HepG2 (cell line): Measurements from ENCODE around the gene TRAF4. TPM values are rescaled to one million over a fixed set of nuclear protein-coding genes. Genes with fewer than 3 reads are reported as not detected.

Source experiments
- ASH2L ChIP-seq: fragments of 300-600, 200-600 bp; sonication (generic); IDR thresholded peaks from 2 replicates; pipeline ENCODE4 v1.7.0; 2017; ENCODE audit warnings: low read depth, mild to moderate bottlenecking, moderate library complexity, mixed read lengths, low read length; ENCODE audit not compliant: insufficient read length
- CCDC6 ChIP-seq: sonication (generic); formaldehyde crosslinking; IDR thresholded peaks from 2 replicates; pipeline ENCODE4 v1.8.1; 2022; ENCODE audit warnings: mild to moderate bottlenecking, missing genetic modification reagents, moderate library complexity
- DBP ChIP-seq: sonication (generic); formaldehyde crosslinking; IDR thresholded peaks from 2 replicates; pipeline ENCODE4 v1.4.0; 2020; ENCODE audit warnings: missing genetic modification reagents; ENCODE audit errors: not compliant biosample characterization
- MYNN ChIP-seq: sonication (generic); formaldehyde crosslinking; IDR thresholded peaks from 2 replicates; pipeline ENCODE4 v1.4.0; 2020; ENCODE audit warnings: mild to moderate bottlenecking, low read depth, missing genetic modification reagents
- PAX8 ChIP-seq: sonication (generic); formaldehyde crosslinking; IDR thresholded peaks from 2 replicates; pipeline ENCODE4 v1.8.0; 2022; ENCODE audit warnings: mild to moderate bottlenecking, missing genetic modification reagents, borderline replicate concordance
- RARA ChIP-seq: IDR thresholded peaks from 2 replicates; pipeline ENCODE4 v1.6.1; 2016; ENCODE audit warnings: missing genetic modification reagents, missing compliant biosample characterization
- RARG ChIP-seq: sonication (generic); formaldehyde crosslinking; IDR thresholded peaks from 2 replicates; pipeline ENCODE4 v1.4.0; 2020; ENCODE audit warnings: low read depth, mild to moderate bottlenecking, missing genetic modification reagents
- SIX4 ChIP-seq: sonication (generic); formaldehyde crosslinking; IDR thresholded peaks from 2 replicates; pipeline ENCODE4 v1.4.0; 2020; ENCODE audit warnings: missing genetic modification reagents
- SRSF9 ChIP-seq: fragments of 200-400 bp; formaldehyde crosslinking; IDR thresholded peaks from 2 replicates; pipeline ENCODE4 v1.6.1; 2018; ENCODE audit warnings: borderline replicate concordance, mild to moderate bottlenecking, low read depth, low read length; ENCODE audit not compliant: insufficient read depth, poor library complexity, severe bottlenecking
- TGIF2 ChIP-seq: IDR thresholded peaks from 2 replicates; pipeline ENCODE4 v1.6.1; 2016; ENCODE audit warnings: control low read depth, missing compliant biosample characterization
- ZBTB1 ChIP-seq: sonication (generic); formaldehyde crosslinking; IDR thresholded peaks from 2 replicates; pipeline ENCODE4 v1.4.0; 2020; ENCODE audit warnings: missing genetic modification reagents, borderline replicate concordance
- ZFP82 ChIP-seq: sonication (generic); formaldehyde crosslinking; IDR thresholded peaks from 2 replicates; pipeline ENCODE4 v1.5.1; 2020; ENCODE audit warnings: mild to moderate bottlenecking, missing genetic modification reagents, borderline replicate concordance
- ZFP91 ChIP-seq: sonication (generic); formaldehyde crosslinking; IDR thresholded peaks from 2 replicates; pipeline ENCODE4 v1.9.0; 2022; ENCODE audit warnings: missing genetic modification reagents, mild to moderate bottlenecking, borderline replicate concordance
- ZNF274 ChIP-seq: sonication (generic); formaldehyde crosslinking; IDR thresholded peaks from 2 replicates; pipeline ENCODE4 v1.5.1; 2020; ENCODE audit warnings: mild to moderate bottlenecking, missing genetic modification reagents
- ZNF317 ChIP-seq: sonication (generic); formaldehyde crosslinking; IDR thresholded peaks from 2 replicates; pipeline ENCODE4 v1.5.0; 2020; ENCODE audit warnings: mild to moderate bottlenecking, missing genetic modification reagents
- ZNF564 ChIP-seq: sonication (generic); formaldehyde crosslinking; IDR thresholded peaks from 2 replicates; pipeline ENCODE4 v1.8.1; 2023; ENCODE audit warnings: mild to moderate bottlenecking, missing genetic modification reagents
- ZNF800 ChIP-seq: sonication (generic); formaldehyde crosslinking; IDR thresholded peaks from 2 replicates; pipeline ENCODE4 v1.4.0; 2020; ENCODE audit warnings: missing genetic modification reagents
- ZNF816 ChIP-seq: sonication (generic); formaldehyde crosslinking; IDR thresholded peaks from 2 replicates; pipeline ENCODE4 v1.8.0; 2022; ENCODE audit warnings: missing genetic modification reagents, mild to moderate bottlenecking, borderline replicate concordance
- ZSCAN12 ChIP-seq: sonication (generic); formaldehyde crosslinking; IDR thresholded peaks from 2 replicates; pipeline ENCODE4 v1.9.0; 2021; ENCODE audit warnings: mild to moderate bottlenecking, missing genetic modification reagents
- polyA plus RNA-seq, 8 experiments: library from polyadenylated mRNA; depleted of rRNA in 3 of 8; stranded (reverse) in 7 of 8; unstranded in 1 of 8; fragments of >200 nt; fragmentation: Illumina TruSeq in 4 of 8; extraction: Trizol in 4 of 8; gene quantifications; 2 replicates each; pipeline versions ENCODE4 v1.2.1 to v1.2.3, GENCODE V29; 2011 to 2016; ENCODE audit warnings: low read depth in 4 of 8, missing spikeins in 1 of 8, mixed read lengths in 1 of 8; ENCODE audit not compliant: insufficient read depth in 1 of 8
- total RNA-seq, 5 experiments: library from RNA; depleted of rRNA; stranded (reverse); fragments of >200 nt; fragmentation: Illumina TruSeq; extraction: Trizol; gene quantifications; 2 replicates each; pipeline ENCODE4 v1.2.3, GENCODE V29; 2016; ENCODE audit warnings: low read depth in 1 of 5
- TF ChIP-seq, protein P1 (sequence below): sonication (generic); formaldehyde crosslinking; IDR thresholded peaks from 2 replicates; pipeline ENCODE4 v1.4.0; 2020; ENCODE audit warnings: missing genetic modification reagents
- TF ChIP-seq, protein P2 (sequence below): sonication (generic); formaldehyde crosslinking; IDR thresholded peaks from 2 replicates; pipeline ENCODE4 v1.9.0; 2021; ENCODE audit warnings: missing genetic modification reagents, mild to moderate bottlenecking, borderline replicate concordance

TRAF4 gene
- total and polyA plus RNA-seq, 2 of the 13 experiments (the other 11 are each of a cell fraction or from before 2014, with no cell fraction given), result 86.0 to 89.9 TPM

DNA sequence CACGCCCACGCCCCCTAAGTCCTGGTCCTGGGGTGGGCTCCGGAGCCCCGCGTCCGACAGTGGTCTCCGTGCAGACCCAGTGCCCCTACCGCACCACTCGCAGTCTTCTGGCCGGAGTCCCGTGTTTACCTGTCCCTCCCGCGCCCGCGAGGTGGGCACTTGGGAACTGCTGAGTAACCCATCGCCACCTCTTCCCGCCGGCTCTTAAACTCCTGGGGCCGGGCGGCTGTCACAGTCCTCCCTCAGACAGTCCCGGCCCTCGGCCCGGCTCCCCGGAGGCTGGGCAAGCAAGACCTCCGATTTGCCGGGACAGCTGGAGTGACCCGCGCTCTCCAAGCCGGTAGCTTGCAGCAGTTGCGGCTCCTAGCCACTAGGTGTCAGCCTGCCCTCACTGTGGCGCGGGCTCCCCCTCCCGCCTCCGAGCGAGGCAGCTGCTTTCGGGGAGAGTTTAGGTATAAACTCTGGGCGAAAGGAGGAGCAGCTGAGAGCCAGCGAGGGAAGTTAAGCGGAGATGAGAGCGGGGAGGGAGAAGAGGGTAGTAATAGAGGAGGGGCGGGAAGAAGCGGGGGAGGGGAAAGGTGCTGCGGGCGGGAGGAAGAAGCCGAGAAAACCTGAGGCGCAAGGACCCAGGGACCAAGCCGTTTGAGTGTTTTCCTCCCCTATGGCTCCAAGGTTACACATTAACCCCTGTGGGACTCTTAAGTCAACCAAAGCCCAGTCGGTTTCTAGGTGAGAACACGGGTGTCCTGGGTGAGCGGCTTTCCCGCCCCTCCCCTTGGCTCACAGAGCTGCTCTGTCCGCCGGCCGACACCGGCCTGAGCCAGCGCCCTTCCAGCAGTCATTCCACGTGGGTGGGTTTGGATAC lies 17.0 kb upstream of the TRAF4 start (continued):
- TF ChIP-seq ZFP91 (CRISPR knock-in tag), result no peak
- TF ChIP-seq DBP, result no peak
- no peak for TF ChIP-seq ZNF317 (CRISPR knock-in tag)
- TF ChIP-seq ZNF816 (CRISPR knock-in tag), result no peak
- no peak for TF ChIP-seq ASH2L
- no peak for TF ChIP-seq SIX4 (CRISPR knock-in tag)
- peak; percentile 75; the same call in 1 of the 2 replicates for TF ChIP-seq ZNF800 (CRISPR knock-in tag)
- 0 out of 2 replicates have a peak, but pooled peaks have one; percentile 12 for TF ChIP-seq ZSCAN12 (CRISPR knock-in tag)
- TF ChIP-seq CCDC6 (CRISPR knock-in tag), result peak; percentile 75; the same call in 1 of the 2 replicates
- no peak for TF ChIP-seq SRSF9
- no peak for TF ChIP-seq RARA (CRISPR knock-in tag)
- no peak for TF ChIP-seq RARG (CRISPR knock-in tag)
- TF ChIP-seq PAX8 (CRISPR knock-in tag), result no peak
- TF ChIP-seq ZFP82 (CRISPR knock-in tag), result no peak
- TF ChIP-seq ZNF564, result no peak
- TF ChIP-seq MYNN (CRISPR knock-in tag), result peak; percentile 98
- TF ChIP-seq, protein P1, sequence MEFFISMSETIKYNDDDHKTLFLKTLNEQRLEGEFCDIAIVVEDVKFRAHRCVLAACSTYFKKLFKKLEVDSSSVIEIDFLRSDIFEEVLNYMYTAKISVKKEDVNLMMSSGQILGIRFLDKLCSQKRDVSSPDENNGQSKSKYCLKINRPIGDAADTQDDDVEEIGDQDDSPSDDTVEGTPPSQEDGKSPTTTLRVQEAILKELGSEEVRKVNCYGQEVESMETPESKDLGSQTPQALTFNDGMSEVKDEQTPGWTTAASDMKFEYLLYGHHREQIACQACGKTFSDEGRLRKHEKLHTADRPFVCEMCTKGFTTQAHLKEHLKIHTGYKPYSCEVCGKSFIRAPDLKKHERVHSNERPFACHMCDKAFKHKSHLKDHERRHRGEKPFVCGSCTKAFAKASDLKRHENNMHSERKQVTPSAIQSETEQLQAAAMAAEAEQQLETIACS (CRISPR knock-in tag), result no peak
- TF ChIP-seq ZBTB1, result no peak
- TF ChIP-seq, protein P2, sequence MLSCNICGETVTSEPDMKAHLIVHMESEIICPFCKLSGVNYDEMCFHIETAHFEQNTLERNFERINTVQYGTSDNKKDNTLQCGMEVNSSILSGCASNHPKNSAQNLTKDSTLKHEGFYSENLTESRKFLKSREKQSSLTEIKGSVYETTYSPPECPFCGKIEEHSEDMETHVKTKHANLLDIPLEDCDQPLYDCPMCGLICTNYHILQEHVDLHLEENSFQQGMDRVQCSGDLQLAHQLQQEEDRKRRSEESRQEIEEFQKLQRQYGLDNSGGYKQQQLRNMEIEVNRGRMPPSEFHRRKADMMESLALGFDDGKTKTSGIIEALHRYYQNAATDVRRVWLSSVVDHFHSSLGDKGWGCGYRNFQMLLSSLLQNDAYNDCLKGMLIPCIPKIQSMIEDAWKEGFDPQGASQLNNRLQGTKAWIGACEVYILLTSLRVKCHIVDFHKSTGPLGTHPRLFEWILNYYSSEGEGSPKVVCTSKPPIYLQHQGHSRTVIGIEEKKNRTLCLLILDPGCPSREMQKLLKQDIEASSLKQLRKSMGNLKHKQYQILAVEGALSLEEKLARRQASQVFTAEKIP (CRISPR knock-in tag), result no peak
- peak; percentile 79 for TF ChIP-seq TGIF2 (CRISPR knock-in tag)
- TF ChIP-seq ZNF274 (CRISPR knock-in tag), result no peak
